Prostate gland (tissue), 2 donors: Measurements from ENCODE around the gene RLN3.

ENCODE experiments used
- POLR2A ChIP-seq: fragments of 450-650 bp; IDR thresholded peaks from one replicate; pipeline ENCODE4 v1.6.1; 2016; ENCODE audit warnings: antibody characterized with exemption, mild to moderate bottlenecking
- TF ChIP-seq, protein P1 (sequence below), 4 experiments: fragments of 200-600 bp in 2 of 4; fragments of 450-650 bp in 2 of 4; sonication (generic) in 2 of 4; IDR thresholded peaks; 1 replicate in 3 of 4; 2 replicates in 1 of 4; pipeline ENCODE4 v1.5.1; 2016 to 2019; ENCODE audit warnings: antibody characterized with exemption in 4 of 4, mild to moderate bottlenecking in 2 of 4, moderate library complexity in 2 of 4

DNA sequence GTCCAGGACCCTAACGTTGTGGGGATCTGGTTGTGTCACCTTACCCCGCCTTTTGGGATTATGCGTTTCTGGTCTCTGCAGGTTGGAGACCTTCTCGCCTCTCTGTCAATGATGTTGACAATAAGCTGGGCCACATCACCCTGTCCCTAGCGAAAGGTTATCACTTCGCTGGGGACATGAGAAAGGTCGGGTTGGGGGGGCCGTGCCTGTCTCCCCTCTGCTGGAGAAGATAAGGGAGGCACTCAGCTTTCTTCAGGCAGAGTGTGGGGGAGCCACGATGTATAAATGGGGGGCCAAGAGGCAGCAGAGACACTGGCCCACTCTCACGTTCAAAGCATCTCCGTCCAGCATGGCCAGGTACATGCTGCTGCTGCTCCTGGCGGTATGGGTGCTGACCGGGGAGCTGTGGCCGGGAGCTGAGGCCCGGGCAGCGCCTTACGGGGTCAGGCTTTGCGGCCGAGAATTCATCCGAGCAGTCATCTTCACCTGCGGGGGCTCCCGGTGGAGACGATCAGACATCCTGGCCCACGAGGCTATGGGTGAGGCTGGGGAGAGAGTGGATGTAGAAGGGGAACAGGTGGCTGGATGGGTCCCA is at the start of gene RLN3:
- TF ChIP-seq, protein P1, sequence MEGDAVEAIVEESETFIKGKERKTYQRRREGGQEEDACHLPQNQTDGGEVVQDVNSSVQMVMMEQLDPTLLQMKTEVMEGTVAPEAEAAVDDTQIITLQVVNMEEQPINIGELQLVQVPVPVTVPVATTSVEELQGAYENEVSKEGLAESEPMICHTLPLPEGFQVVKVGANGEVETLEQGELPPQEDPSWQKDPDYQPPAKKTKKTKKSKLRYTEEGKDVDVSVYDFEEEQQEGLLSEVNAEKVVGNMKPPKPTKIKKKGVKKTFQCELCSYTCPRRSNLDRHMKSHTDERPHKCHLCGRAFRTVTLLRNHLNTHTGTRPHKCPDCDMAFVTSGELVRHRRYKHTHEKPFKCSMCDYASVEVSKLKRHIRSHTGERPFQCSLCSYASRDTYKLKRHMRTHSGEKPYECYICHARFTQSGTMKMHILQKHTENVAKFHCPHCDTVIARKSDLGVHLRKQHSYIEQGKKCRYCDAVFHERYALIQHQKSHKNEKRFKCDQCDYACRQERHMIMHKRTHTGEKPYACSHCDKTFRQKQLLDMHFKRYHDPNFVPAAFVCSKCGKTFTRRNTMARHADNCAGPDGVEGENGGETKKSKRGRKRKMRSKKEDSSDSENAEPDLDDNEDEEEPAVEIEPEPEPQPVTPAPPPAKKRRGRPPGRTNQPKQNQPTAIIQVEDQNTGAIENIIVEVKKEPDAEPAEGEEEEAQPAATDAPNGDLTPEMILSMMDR (IDR thresholded peaks at IDR 0.05), result no peak
- no peak for TF ChIP-seq POLR2A
